DOHH2 (cell line): ENCODE results near the gene RNF207.

Experiments
- H3F3A ChIP-seq: fragments of 200-600 bp; sonication (generic), shearing (Covaris generic); 2 replicates; pipeline ENCODE4 v1.6.0; 2016; ENCODE audit warnings: antibody characterized with exemption, mild to moderate bottlenecking; ENCODE audit not compliant: control insufficient read depth, insufficient read depth
- H3K27ac ChIP-seq: fragments of 200-600 bp; sonication (generic); 2 replicates; pipeline ENCODE4 v1.5.1; 2014; ENCODE audit warnings: low read depth, mild to moderate bottlenecking, low read length, moderate library complexity
- H3K27me3 ChIP-seq: fragments of 200-600 bp; sonication (generic); 2 replicates; pipeline ENCODE4 v1.6.1; 2014; ENCODE audit warnings: mild to moderate bottlenecking, low read length, mixed read lengths; ENCODE audit not compliant: control insufficient read depth
- H3K36me3 ChIP-seq: fragments of 200-600 bp; sonication (generic); 2 replicates; pipeline ENCODE4 v1.6.1; 2014; ENCODE audit warnings: mild to moderate bottlenecking, low read length, moderate library complexity, mixed read lengths; ENCODE audit not compliant: control insufficient read depth
- H3K4me1 ChIP-seq: fragments of 200-600 bp; sonication (generic); 2 replicates; pipeline ENCODE4 v1.6.1; 2014; ENCODE audit warnings: mild to moderate bottlenecking, low read length, mixed read lengths; ENCODE audit not compliant: control insufficient read depth
- H3K4me2 ChIP-seq: fragments of 200-600 bp; sonication (generic); 2 replicates; pipeline ENCODE4 v1.6.0; 2014; ENCODE audit warnings: mild to moderate bottlenecking, low read length, moderate library complexity
- H3K4me3 ChIP-seq: fragments of 200-600 bp; sonication (generic); 2 replicates; pipeline ENCODE4 v1.5.1; 2014; ENCODE audit warnings: mild to moderate bottlenecking, low read length, mixed read lengths
- H3K79me2 ChIP-seq: fragments of 200-600 bp; sonication (generic); 2 replicates; pipeline ENCODE4 v1.6.1; 2014; ENCODE audit warnings: mild to moderate bottlenecking, low read length, mixed read lengths; ENCODE audit not compliant: control insufficient read depth
- H3K9me2 ChIP-seq: fragments of 200-600 bp; sonication (generic); replicated peaks from 2 replicates; pipeline ENCODE4 v1.6.1; 2014; ENCODE audit warnings: mild to moderate bottlenecking, low read length, mixed read lengths; ENCODE audit not compliant: control insufficient read depth
- H3K9me3 ChIP-seq: fragments of 200-600 bp; sonication (generic); 2 replicates; pipeline ENCODE4 v1.6.1; 2014; ENCODE audit warnings: antibody characterized with exemption, low read length, mixed read lengths; ENCODE audit not compliant: control insufficient read depth, insufficient read depth
- H4K20me1 ChIP-seq: fragments of 200-600 bp; sonication (generic); 2 replicates; pipeline ENCODE4 v1.6.0; 2014; ENCODE audit warnings: low read depth, mild to moderate bottlenecking, antibody characterized with exemption, low read length, moderate library complexity; ENCODE audit not compliant: control insufficient read depth, insufficient read depth
- EZH2phosphoT487 ChIP-seq: fragments of 200-600 bp; sonication (generic); IDR thresholded peaks from 2 replicates; pipeline ENCODE4 v1.6.1; 2017; ENCODE audit warnings: borderline replicate concordance, mild to moderate bottlenecking, antibody characterized with exemption, low read length, moderate library complexity, mixed read lengths
- TF ChIP-seq, protein P1 (sequence below): fragments of 200-600 bp; sonication (generic); IDR thresholded peaks from one replicate; pipeline ENCODE4 v1.5.1; 2014; ENCODE audit warnings: antibody characterized with exemption, mild to moderate bottlenecking, low read depth, low read length; ENCODE audit not compliant: poor library complexity, severe bottlenecking

RNF207 gene

DNA sequence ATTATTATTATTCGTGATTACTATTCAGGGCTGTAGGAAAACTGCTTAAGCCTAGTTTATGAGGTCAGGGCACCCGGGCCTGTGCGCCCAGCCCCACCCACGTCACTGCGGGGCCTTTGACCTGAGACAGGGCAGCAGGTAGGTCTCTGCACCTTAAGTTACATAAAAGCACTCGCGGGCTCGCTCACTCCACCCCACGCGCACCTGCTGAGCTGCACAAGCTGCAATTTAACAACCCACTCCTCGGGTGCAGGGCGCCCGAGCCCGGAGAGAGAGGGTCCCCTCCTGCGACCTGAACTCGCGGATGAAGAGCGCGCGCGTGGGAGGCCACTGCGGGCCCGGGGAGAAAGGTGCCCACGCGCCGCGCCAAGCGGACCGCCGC lies 29.4 kb downstream of the RNF207 start:
- H3K36me3 ChIP-seq: peaks cover 46% of the 10 kb centered on the region
- no peaks in the 10 kb centered on the region for H3K9me2 ChIP-seq
- H3K9me3 ChIP-seq: no peaks in the 10 kb centered on the region
- peaks cover 14% of the 10 kb centered on the region for H3K27me3 ChIP-seq
- H3K4me2 ChIP-seq: peak overlapping the region; percentile 82
- TF ChIP-seq, protein P1, sequence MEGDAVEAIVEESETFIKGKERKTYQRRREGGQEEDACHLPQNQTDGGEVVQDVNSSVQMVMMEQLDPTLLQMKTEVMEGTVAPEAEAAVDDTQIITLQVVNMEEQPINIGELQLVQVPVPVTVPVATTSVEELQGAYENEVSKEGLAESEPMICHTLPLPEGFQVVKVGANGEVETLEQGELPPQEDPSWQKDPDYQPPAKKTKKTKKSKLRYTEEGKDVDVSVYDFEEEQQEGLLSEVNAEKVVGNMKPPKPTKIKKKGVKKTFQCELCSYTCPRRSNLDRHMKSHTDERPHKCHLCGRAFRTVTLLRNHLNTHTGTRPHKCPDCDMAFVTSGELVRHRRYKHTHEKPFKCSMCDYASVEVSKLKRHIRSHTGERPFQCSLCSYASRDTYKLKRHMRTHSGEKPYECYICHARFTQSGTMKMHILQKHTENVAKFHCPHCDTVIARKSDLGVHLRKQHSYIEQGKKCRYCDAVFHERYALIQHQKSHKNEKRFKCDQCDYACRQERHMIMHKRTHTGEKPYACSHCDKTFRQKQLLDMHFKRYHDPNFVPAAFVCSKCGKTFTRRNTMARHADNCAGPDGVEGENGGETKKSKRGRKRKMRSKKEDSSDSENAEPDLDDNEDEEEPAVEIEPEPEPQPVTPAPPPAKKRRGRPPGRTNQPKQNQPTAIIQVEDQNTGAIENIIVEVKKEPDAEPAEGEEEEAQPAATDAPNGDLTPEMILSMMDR: no peak
- no peak for TF ChIP-seq EZH2phosphoT487
- peaks cover 16% of the 10 kb centered on the region for H3K4me1 ChIP-seq
- H4K20me1 ChIP-seq: no peaks in the 10 kb centered on the region
- H3K79me2 ChIP-seq: peaks cover 45% of the 10 kb centered on the region
- peak overlapping the region; percentile 38 for H3K27ac ChIP-seq
- peak overlapping the region; percentile 93 for H3K4me3 ChIP-seq
- no peaks in the 10 kb centered on the region for H3F3A ChIP-seq

- Histone ChIP-seq H3K4me2 (no peak overlapping the region), H4K20me1 (no peaks in the 10 kb centered on the region), H3K4me1 (peaks cover 16% of the 10 kb centered on the region), H3K27ac (no peak overlapping the region), H3K79me2 (peaks cover 31% of the 10 kb centered on the region), H3K4me3 (no peak overlapping the region), H3K36me3 (peaks cover 31% of the 10 kb centered on the region), H3F3A (no peaks in the 10 kb centered on the region), H3K27me3 (peaks cover 31% of the 10 kb centered on the region), H3K9me2 (no peaks in the 10 kb centered on the region), H3K9me3 (no peaks in the 10 kb centered on the region)
- TF ChIP-seq EZH2phosphoT487: no peak
- TF ChIP-seq, protein P1: no peak
Measured at GRCh38 chr1:6237093-6237492, 31.2 kb downstream of the RNF207 start.

- Histone ChIP-seq H3K9me3 (no peaks in the 10 kb centered on the region), H3K27ac (no peak overlapping the region), H3K4me1 (peaks cover 12% of the 10 kb centered on the region), H3K9me2 (no peaks in the 10 kb centered on the region), H3K27me3 (peaks cover 51% of the 10 kb centered on the region), H3K36me3 (peaks cover 11% of the 10 kb centered on the region), H3K4me2 (no peak overlapping the region), H4K20me1 (no peaks in the 10 kb centered on the region), H3K79me2 (peaks cover 14% of the 10 kb centered on the region), H3K4me3 (no peak overlapping the region), H3F3A (no peaks in the 10 kb centered on the region)
- no peak for TF ChIP-seq EZH2phosphoT487
- TF ChIP-seq, protein P1: no peak
Measured at GRCh38 chr1:6239213-6239752, 33.4 kb downstream of the RNF207 start.
